ENCODE results near the gene NSD1. TPM values are rescaled to one million over a fixed set of nuclear protein-coding genes. Genes with fewer than 3 reads are reported as not detected.

The NSD1 gene, protein sequence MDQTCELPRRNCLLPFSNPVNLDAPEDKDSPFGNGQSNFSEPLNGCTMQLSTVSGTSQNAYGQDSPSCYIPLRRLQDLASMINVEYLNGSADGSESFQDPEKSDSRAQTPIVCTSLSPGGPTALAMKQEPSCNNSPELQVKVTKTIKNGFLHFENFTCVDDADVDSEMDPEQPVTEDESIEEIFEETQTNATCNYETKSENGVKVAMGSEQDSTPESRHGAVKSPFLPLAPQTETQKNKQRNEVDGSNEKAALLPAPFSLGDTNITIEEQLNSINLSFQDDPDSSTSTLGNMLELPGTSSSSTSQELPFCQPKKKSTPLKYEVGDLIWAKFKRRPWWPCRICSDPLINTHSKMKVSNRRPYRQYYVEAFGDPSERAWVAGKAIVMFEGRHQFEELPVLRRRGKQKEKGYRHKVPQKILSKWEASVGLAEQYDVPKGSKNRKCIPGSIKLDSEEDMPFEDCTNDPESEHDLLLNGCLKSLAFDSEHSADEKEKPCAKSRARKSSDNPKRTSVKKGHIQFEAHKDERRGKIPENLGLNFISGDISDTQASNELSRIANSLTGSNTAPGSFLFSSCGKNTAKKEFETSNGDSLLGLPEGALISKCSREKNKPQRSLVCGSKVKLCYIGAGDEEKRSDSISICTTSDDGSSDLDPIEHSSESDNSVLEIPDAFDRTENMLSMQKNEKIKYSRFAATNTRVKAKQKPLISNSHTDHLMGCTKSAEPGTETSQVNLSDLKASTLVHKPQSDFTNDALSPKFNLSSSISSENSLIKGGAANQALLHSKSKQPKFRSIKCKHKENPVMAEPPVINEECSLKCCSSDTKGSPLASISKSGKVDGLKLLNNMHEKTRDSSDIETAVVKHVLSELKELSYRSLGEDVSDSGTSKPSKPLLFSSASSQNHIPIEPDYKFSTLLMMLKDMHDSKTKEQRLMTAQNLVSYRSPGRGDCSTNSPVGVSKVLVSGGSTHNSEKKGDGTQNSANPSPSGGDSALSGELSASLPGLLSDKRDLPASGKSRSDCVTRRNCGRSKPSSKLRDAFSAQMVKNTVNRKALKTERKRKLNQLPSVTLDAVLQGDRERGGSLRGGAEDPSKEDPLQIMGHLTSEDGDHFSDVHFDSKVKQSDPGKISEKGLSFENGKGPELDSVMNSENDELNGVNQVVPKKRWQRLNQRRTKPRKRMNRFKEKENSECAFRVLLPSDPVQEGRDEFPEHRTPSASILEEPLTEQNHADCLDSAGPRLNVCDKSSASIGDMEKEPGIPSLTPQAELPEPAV (N-terminal part only)
- 10 to 100 TPM; 34.6 to 41.5 (median 36.5) TPM for total RNA-seq
- polyA plus RNA-seq = 10 to 100 TPM in 1 of 3 donors, 1 to 10 TPM in 2; 3.0 to 21.1 (median 5.8) TPM

DNA sequence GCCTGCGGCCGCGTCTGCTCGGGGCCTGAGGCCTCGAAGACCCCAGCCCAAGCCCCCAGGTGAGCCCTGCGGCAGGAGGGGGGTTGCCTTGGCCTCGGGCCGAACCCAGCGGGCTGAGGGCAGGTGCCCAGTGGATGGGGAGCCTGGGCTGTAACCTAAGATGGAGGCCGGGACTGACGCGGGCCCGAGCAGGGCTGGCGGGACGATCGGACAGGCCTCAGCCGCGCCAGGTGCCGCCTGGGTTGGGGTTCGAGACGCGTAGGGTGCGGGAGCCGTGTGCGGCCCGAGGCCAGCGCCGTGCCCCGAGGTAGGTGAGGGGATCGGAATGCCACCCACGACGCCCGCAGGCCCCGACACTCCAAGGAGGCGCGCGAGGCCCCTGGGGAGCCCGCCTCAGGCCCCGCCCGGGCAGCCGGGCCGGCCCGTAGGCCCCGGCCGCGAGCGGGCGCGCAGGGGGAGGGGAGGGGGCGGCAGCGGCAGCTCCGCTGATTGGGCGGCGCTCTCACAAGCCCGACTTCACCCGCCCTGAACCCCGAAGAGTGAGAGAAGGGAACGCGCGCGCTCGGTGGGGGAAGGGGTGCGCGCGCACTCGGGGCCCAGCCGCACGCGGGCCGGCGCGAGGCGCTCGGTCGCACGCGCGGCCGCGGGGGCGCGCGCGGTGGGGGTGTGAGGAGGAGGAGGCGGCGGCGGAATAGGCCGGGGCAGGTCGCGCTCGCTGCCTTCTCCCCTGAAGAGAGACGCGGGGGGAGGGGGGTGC, at the start of gene NSD1:
Gene NSD1, plus strand, starts transcription at position 678 of the 757 bp plus-strand sequence. CDS start 1,331 bp downstream, outside the sequence.
- H3K27ac ChIP-seq = peak within 1 kb of the TSS; percentile 86 to 95 (median 93)
- H3K36me3 ChIP-seq = peaks cover 0 to 32% (median 0%) of the 10 kb centered on the region in 4 donors
- no peaks in the 10 kb centered on the region for H3K27me3 ChIP-seq
- H3K9me3 ChIP-seq = no peaks in the 10 kb centered on the region
- TF ChIP-seq, protein P1, sequence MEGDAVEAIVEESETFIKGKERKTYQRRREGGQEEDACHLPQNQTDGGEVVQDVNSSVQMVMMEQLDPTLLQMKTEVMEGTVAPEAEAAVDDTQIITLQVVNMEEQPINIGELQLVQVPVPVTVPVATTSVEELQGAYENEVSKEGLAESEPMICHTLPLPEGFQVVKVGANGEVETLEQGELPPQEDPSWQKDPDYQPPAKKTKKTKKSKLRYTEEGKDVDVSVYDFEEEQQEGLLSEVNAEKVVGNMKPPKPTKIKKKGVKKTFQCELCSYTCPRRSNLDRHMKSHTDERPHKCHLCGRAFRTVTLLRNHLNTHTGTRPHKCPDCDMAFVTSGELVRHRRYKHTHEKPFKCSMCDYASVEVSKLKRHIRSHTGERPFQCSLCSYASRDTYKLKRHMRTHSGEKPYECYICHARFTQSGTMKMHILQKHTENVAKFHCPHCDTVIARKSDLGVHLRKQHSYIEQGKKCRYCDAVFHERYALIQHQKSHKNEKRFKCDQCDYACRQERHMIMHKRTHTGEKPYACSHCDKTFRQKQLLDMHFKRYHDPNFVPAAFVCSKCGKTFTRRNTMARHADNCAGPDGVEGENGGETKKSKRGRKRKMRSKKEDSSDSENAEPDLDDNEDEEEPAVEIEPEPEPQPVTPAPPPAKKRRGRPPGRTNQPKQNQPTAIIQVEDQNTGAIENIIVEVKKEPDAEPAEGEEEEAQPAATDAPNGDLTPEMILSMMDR (IDR thresholded peaks at IDR 0.05) = no peak
- TF ChIP-seq POLR2AphosphoS5 (IDR thresholded peaks at IDR 0.05) = peak; percentile 37 to 82 (median 62)
- peak; percentile 96 for DNase-seq
- WGBS, 2 donors = 1 to 6% methylated on average over 91 to 93 of the region's 93 CpGs
- intact Hi-C loops (cut with DNase I) = loop anchor here (2.0 kb wide), 1 partner anchor 16 kb away; no protein-coding TSS in a partner anchor
- peaks cover 0 to 55% (median 47%) of the 10 kb centered on the region in 4 donors for H3K4me1 ChIP-seq
- peak within 1 kb of the TSS; percentile 57 to 86 (median 74) for H3K4me3 ChIP-seq

DNA sequence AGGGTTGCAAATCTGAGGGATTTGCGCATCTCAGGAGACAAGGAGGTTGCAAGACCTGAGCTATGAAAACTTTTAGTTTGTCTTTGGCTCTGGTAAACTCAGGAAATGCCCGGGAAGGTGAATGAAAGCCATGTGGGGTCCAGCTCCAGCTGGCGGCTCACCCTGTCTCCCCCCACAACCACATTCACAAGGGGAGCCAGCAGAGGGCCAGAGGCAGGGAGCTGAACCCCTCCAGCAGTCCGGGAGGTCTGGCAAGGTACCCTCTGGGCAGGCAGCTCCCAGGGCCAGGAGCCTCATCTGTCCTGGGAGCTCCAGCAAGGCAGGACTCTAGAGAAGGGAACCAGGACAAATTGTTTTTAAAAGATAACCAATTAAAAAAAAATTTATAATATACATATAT, 49.4 kb upstream of the NSD1 start:
- 68 to 83% methylated on average over 4 of the region's 4 CpGs for WGBS, 2 donors

DNA sequence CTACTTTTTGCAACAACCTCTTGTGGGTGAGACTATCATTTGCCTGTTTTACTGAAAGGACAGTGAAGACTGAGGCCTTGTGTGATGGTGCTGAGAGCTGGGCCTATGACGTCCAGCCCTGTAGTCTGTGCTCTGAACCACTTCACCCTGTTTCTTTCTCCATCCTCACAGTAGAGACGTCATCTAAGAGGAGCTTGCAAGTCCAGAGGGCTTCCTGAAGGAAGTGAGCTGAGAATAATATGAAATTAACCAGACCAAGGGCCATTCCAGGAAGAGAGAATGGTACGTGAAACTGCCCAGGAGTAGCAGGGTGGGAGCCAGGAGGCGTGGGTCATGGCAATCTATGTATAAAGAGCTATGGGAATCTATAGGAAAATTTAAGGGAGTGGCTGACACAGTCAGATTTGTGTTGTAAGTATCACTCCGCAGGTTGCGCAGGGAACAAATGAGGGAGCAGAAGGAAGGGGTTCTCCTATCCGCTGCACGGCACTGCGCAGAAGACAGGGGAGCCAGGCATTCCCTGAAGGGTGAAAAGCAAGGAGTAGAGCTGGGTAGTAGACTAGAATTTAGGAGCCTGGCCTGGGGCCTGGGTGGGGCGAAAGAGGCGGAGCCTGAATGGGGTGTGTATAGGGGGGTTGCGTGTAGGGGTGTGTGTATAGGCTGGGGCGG, 47.5 kb upstream of the NSD1 start:
- H3K27me3 ChIP-seq = peaks cover 0 to 47% (median 26%) of the 10 kb centered on the region in 3 donors
- intact Hi-C loops (cut with DNase I) = no loop called here
- no peaks in the 10 kb centered on the region for H3K9me3 ChIP-seq
- WGBS, 2 donors = 9 to 47% methylated on average over 13 of the region's 13 CpGs
- no peak for DNase-seq
- no peaks in the 10 kb centered on the region for H3K36me3 ChIP-seq
- no peak for TF ChIP-seq POLR2A (IDR thresholded peaks at IDR 0.05)
- no peak for TF ChIP-seq EP300 (IDR thresholded peaks at IDR 0.05)
- TF ChIP-seq, protein P1 (IDR thresholded peaks at IDR 0.05) = no peak
- TF ChIP-seq POLR2AphosphoS5 (IDR thresholded peaks at IDR 0.05) = no peak
- H3K4me3 ChIP-seq = peak overlapping the region in 3 of 4 donors; percentile 43 to 50 (median 46)
- H3K4me1 ChIP-seq = peaks cover 0 to 26% (median 13%) of the 10 kb centered on the region in 4 donors
- no peak overlapping the region for H3K27ac ChIP-seq

More for the DNA sequence above, 49.4 kb upstream of the NSD1 start:
- Histone ChIP-seq H3K9me3 (no peaks in the 10 kb centered on the region), H3K4me1 (peaks cover 0 to 17% (median 13%) of the 10 kb centered on the region in 4 donors), H3K36me3 (no peaks in the 10 kb centered on the region), H3K27me3 (peaks cover 0 to 47% (median 25%) of the 10 kb centered on the region in 3 donors), H3K27ac (no peak overlapping the region), H3K4me3 (no peak overlapping the region)
- DNase-seq = no peak
- TF ChIP-seq POLR2AphosphoS5 (IDR thresholded peaks at IDR 0.05) (no peak), EP300 (IDR thresholded peaks at IDR 0.05) (no peak), POLR2A (IDR thresholded peaks at IDR 0.05) (no peak)
- TF ChIP-seq, protein P1 (IDR thresholded peaks at IDR 0.05) = no peak
- intact Hi-C loops (cut with DNase I) = no loop called here

All from sigmoid colon (tissue), 7 donors.